GM19455 (cell line): ENCODE results near the gene OSBPL5.

Source experiments
- ATAC-seq: cut with Tn5 transposase; IDR thresholded peaks from one replicate; pipeline ENCODE4 v1.9.1; 2021; ENCODE audit not compliant: unreplicated experiment

The OSBPL5 gene

DNA sequence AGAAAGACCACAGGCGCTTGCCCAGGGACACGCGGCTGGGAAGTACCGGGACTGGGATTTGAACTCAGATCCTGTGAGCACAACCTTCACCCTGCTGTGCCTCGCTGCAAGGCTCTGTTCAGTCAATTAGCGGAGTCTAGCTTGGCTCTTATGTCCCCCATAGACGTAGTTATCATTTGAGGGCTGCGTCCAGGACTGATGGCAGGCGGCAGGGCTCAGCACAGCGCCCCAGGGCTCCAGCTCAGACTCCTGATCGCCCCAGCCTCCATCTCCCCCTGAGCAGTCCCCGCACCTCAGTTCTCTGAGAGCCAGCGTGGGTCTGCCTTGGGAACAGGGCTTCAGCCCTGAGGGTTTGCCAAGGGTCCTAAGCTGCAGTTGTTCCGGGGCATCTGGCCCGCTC is 33.7 kb upstream of the OSBPL5 start:
- ATAC-seq, result no peak

DNA sequence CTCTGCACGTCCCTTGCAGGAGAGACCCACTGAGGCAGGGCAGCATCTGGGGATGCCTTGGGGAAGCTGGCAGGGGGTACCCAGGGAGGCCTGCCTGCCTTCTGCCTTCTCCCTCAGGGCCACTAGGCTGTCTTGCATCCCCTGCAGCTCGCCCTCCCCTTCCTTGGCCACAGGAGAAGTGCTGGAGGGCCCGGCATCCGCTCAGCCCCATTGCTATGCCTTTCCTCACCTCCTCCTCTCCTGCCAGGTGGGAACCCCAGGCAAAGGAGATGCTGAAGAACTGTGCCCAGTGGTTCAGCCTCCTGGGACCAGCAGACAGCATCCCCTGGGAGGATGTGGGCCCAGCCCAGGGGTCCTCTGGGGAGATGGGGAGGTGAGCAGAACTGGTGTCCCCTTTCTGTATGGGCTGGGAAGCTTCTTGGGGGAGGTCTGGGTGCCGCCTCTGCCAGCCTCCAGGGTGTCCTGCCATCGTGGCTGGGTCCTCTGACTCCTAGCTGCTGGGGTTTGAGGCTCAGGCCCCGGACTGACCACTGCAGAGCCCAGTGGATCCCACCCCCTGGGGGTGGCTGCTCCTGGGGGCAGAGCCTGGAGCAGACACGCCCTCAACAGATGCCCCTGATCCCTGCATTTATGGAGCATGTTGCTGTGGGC is 32.9 kb upstream of the OSBPL5 start:
- ATAC-seq, result no peak

DNA sequence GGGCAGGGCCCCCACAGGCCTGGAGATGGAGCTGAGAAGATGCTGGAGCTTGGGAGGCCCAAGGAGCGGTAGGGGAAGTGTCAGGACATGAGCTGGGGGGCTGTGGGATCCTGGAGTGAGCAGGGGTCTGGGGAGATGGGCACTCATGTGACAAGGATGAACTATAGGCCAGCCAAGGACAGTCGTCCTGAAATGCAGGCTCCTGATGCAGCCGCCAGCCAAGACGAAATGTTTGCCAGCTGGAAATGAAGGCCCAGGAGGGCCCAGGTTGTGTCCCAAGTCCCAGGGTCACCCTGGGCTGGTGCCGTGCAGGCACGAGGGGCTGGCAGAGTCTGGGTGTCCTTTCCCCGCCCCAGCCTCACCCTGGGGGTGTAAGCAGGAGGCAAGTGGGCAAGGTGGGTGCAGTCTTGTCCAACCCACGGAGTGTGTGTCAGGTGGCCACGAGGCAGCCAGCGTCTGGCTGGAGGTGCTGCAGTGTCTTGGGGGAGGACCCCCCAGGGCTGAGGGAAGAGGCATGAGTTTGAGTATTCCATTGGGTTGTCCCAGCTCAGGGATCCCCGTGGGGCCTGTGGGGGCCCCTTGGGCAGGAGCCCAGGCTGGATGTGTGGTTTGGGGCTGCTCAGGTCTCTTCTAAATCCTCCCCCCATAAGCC is 32.1 kb upstream of the OSBPL5 start:
- no peak for ATAC-seq

DNA sequence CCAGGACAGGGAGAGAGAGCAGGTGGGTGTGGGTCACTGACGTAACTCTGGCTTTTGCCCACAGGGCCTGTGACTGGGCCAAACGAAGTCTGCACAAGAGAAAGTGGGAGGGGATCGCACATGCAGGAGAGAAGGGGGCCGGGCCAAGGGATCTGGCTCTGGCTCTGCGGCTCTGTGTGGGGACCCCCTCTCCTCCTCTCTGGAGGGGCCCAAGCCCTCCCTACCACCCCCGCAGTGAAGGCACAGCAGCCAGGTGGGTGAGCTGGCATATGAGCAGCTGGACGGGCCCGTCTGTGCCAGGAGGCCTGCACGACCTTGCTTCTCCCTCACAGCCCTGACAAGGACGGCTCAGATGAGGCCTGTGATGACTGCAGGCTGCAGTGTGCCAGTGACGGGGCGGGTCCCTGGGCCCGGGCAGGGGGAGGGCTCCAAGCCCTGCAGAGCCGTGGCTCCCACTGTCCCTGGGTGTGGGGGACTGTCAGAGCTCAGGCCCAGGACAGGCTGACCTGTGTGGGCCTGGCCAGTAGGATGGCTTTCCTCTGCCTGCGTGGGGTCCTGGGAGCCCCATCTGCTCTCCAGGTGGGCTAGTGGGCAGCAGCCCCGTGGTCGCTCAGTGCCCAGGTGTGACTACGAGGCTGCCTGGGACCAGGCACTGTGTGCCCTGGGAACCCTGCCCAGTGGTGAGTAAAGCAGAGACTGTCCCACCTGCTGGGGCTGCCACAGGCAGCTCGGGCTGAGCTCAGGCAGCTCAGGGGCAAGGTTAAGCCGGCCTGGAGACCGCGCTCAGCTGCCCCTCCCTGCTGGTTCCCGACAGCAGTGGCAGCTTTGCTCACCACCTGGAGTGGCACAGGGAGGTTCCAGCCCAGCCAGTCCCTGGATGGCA is 31.3 kb upstream of the OSBPL5 start:
- no peak for ATAC-seq

DNA sequence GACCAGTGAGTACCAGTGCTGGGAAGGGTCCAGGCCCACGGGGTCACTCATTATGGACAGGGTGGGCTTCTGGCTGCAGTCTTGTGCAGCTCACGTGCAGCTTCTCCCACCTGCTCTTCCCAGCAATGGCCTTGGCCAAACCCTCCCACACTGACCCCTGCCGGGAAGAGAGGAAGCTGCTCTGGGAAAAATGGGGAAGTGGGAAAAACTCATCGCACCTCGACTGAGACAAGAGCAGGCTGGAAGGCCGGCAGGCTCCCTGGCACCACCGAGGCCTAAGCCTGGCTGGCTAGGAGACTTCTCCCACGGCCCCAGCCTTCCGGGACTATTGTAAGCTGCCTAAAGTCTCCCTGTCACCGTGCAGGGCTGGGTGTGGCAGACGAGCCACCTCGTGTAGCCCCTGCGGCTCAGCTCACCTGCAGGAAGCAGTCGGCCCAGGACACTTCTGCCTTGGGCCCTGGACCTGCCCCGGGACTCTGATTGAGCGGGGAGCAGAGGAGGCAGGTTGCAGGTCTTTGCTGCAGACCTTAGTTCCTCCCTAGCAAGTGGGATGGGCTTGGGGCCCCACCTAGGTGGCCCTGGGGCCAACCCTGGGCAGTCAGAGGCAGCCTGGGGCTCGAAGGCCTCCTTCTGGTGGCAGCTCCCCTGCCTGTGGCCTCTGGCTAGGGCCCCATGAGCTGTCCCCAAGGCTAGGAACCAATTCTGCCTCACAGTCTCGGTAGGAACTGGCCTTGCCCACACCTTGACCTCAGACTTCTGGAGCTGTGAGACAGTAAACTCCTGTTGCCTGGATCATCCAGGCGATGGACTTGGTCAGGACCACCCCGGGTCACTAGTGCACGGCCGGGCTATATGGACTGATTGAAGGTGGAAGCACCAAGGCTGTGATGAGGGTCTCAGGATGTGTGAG is 30.4 kb upstream of the OSBPL5 start:
- no peak for ATAC-seq

DNA sequence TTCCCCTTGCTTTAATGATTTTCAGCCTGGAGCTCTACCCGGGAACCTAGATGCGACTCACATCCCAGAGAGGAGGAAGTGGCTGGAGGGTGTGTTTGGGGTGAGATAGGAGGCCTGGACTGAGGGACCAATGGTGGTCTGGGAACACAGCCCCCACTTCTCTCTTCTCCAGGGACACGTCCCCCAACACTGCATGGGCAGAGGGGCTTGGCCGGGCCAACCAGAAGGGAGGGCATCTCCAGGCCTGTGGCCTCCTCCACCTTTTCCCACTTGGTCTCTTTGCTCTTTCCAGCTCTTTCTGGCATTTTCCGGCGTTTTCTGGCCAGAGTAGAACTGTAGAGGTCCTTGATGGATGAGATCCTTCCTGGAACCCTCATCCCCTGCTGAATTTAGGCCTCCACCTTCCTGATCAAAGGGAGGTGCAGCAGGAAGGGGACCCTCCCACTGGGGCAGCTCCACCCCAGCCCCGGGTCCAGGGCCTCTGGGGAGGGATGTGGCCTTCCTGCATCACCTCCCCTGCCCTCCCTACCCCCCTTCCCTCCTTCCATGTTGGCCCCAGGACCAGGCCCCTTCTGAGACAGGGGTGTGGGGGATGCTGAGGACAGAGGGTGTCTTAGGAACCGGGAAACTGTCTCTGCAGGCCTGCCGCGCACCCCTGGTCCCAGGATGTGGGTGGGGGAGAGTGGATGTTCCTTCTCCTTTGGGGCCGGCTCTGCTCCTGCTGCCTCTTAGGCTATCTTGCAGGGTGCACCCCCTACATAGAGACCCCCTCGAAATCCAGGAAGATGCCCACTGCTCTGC is 29.1 kb upstream of the OSBPL5 start:
- ATAC-seq, result no peak

DNA sequence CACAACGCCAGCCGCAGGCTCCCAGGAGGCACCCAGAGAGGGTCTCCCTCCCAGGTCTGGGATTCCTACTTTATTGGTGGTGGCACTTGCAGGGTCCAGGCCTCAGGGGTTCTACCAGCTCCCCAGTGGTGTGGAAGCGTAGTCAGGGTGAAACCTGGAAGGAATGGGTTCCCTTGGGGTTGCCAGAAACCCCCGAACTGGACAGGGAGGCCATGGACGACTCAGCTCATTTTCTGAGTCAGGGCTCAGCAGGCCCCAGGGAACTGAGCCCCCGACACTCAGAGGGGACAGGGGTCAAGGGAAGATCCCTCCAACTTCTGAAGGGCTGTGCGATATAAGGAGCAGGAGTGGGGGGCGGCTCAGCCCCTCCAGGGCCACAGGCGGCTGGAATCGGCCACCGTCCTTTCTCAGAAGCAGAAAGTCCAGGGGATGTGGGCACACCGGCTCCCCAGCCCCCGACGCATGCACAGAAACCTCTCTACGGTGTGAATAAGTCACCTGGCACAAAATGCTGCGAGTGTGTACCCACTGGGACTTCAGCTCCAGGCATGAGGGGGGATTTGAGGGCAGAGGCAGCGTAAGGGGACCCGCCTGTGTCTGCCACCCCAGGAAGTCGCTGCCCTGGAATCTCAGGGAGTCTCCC is 28.4 kb upstream of the OSBPL5 start:
- ATAC-seq, result no peak

DNA sequence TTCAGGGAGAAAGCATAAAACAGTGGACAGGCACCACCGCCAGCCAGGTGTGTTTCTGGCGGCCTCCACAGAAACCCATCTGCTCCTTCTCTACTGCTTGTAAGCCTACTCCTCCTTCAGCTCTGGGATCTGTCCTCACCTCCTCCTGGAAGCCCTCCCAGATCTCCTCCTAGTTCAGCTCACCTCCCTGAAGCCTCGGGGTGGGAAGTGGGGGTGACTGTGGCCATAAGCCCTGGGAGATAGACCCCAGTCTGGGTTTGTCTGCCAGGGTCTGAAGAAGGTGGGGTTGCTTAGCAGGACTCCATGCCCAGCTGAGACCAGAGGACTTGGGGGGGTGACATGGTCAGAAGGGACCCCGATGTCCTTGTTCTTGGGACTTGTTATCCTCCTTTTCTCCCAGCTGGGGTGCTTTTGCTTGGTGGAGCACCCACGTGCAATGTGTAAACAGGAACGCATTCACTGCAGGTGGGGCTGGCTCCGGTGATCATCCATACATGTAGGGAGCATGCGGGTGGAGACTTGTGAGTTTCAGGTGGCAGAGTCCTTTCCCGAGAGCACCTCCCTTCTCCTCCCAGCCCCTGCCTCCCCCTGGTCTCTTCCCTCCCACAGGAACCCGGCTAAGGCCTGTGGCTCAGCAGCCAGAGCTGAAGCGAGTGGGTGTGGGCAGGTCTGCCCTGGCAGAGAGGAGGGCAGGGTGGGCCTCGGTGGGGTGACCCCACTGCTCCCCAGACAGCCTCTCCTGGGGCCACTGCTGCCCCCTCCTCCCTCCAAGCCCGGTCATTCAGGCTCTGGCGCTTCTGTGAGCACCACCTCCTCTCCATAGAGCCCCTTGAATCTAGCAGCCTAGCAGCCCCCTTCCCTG is 27.6 kb upstream of the OSBPL5 start:
- ATAC-seq, result no peak

DNA sequence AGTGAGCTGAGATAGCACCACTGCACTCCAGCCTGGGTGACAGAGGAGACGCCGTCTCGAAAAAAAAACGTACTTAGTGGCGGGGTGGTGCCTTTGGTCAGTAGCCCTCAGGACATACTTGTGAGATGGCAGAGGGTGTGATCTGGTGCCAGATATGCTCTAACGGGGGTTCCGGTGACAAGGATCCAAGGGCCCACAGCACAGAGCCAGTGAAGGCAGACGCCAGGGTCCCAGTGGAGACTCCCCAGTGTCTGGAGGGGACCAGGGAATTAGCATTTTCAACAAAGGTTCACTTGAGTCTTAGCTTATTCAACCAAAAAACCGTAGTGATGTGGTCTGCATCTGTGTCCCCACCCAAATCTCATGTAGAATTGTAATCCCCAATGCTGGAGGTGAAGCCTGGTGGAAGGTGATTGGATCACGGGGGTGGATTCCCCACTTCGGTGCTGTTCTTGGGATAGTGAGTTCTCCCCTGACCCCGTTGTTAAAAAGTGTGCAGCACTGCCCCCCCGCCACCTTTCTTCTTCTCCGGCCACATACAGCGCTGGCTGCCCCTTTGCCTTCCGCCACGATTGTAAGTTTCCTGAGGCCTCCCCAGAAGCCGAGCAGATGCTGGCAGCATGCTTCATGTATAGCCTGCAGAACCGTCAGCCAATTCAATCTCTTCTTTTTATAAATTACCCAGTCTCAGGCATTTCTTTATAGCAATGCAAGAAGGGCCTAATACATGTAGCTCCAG is 26.6 kb upstream of the OSBPL5 start:
- no peak for ATAC-seq

DNA sequence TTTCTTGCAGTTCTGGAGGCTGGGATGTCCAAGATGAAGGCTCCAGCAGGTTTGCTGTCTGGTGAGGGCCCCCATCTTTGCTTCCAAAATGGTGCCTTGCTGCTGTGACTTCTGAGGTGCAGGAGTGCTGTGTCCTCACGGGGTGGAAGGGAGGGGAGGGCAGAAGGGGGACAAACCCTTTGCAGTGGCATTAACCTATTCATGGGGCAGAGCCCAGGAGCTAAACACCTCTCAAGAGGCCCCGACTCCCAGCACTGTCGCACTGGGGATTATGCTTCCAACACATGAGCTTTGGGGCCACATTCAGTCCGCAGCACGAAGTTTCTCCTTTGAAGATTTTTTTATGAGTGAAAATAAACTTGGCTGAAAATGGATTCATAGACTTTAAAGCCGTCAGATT is 25.5 kb upstream of the OSBPL5 start:
- no peak for ATAC-seq

DNA sequence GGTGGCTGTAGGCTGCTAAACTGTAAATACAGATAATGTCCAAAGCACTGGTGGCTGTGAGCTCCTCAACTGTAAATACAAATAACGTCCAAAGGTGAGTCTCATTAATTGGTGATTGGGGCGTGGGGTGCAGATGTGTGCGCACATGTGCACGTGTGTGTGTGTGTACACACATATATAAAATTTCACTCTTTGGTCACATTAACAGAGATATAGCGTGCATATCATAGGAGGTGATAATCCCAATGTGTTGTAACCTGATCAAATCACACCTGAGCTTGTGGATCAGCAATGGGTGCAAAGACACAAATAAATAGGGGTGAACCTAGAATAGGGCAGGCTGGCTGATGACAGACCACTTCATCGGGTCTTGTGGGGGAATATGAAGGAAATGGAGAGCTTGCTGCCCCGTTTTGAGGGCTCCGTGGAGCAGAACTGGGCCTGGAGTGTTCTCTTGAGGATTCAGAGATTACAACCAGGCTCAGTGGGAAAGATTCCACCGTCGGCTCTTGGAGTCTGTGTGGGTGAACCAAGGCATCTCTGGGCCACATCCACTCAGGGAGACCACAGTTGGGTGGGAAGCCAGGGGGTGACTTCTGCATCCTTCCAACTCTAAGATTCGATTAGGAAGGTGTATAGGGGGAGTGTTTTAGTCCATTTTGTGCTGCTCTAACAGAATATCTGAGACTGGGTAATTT is 24.9 kb upstream of the OSBPL5 start:
- ATAC-seq, result no peak

DNA sequence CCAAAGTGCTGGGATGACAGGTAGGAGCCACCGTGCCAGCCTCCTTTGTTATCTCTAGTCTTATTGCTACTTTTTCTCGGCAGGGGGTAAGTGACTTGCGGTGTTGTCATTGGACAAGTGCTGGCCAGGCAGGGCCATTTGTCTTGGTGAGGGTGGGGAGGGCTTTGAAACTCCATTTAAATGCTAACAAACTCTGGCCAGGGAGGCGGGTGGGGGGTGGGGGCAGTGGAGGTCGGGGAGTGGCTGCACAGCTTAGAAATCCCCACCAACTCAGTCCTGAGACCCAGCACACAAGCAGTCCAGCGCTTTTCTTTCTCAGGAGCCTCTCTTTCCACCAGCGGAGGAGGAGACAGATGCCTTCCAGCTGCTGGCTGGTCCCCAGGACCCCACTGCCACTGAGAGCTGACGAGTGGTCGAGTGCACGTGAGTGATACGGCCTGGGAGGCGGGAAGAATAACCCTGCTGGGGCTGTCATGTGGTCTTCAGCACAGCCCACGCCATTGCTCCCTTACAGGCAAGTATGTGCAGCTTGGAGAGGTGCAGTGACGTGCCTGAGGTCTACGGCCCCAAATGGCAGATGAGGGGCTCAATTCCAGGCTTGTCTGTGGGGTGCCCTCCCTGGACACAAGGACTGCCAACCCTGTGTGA is 24.2 kb upstream of the OSBPL5 start:
- ATAC-seq, result no peak

DNA sequence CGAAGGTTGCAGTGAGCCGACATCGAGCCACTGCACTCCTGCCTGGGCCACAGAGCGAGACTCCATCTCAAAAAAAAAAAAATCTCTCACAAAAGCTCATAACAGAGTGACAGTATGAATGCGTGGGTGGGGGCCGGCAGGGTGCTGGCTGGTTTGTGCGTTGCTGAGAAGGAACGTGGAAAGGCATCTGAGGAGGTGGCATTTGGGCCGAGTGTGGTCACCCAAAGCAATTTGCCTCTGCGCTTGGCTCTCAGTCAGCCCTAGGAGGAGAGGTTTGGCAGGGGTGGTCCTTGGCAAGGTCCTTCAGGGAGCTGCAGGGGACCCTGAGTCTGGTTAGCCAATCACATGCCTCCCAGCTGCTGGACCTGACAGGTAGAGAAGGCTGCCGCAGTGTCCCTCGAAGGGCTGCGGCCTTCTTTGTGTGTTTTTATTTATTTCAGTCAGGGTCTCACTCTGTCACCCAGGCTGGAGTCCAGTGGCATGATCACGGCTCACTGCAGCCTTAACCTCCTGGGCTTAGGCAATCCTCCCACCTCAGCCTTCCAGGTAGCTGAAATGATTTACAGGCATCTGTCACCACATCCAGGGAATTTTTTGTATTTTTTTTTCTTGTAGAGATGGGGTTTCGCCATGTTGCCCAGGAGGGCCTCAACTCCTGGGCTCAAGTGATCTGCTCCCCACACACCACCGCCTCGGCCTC is 23.5 kb upstream of the OSBPL5 start:
- ATAC-seq, result no peak

DNA sequence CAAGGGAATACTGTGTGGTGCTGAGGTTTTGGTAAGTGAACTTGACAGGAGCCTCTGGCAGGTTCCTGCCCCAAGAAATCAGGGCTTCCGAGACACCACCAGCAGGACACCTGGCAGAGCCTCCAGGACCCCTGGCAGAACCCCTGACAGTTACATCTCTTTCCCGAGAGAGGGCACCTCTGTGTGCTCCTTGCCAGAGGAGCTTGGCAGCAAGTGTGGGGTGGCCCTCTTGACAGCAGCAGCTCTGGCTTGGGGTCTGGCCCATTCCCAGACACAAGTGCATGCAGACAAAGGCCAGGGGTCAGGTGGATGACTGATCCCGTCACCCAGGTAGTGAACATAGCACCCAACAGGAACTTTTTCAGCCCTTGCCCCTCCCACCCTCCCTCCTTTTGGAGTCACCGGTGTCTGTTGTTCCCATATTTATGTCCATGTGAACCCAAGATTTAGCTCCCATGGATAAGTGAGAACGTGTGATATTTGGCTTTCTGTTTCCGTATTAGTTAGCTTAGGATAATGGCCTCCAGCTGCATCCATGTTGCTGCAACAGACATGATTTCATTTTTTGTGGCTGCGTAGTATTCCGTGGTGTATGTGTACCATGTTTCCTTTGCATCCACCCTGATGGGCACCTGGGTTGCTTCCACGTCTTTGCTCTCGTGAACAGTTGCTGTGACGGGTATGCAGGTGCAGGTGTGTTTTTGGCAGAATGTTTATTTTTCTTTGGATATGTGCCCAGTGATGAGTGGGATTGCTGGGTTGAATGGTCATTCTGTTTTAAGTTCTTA is 21.2 kb upstream of the OSBPL5 start:
- ATAC-seq, result no peak

DNA sequence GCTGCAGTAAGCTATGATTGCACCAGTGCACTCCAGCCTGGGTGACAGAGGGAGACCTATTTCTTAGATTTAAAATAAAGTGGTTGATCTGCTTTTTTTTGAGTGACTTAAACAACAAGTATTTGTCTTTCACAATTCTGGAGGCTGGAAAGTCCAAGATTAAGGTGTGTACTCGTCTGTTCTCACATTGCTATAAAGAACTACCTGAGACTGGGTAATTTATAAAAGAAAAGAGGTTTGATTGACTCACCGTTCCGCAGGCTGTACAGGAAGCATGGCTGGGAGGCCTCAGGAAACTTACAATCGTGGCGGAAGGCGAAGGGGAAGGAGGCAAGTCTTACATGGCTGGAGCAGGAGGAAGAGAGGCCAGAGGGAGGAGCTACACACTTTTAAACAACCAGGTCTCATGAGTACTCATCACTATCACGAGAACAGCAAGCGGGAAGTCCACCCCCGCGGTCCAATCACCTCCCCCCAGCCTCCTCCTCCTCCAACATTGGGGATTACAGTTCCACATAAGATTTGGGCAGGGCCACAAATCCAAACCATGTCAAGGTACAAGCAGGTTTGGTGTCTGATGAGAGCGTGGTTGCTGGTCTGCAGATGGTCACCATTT is 19.7 kb upstream of the OSBPL5 start:
- ATAC-seq, result no peak
